BE2C (cell line): ENCODE results near the gene ARHGAP24.

ENCODE experiments used
- DNase-seq: peaks from one replicate; pipeline ENCODE4 v3.0.0-alpha.2; 2020
- H3K27me3 ChIP-seq: fragments of 250-450 bp; sonication (Bioruptor Pico); 2 replicates; pipeline ENCODE4 v1.5.1; 2020; ENCODE audit warnings: mild to moderate bottlenecking
- H3K36me3 ChIP-seq: fragments of 250-450 bp; sonication (Bioruptor Pico); 2 replicates; pipeline ENCODE4 v1.5.1; 2020; ENCODE audit warnings: mild to moderate bottlenecking
- H3K4me1 ChIP-seq: fragments of 250-450 bp; sonication (Bioruptor Pico); 2 replicates; pipeline ENCODE4 v1.5.1; 2020
- H3K4me3 ChIP-seq: 2 replicates; pipeline ENCODE4 v1.5.1; 2011; ENCODE audit warnings: low read depth, low read length
- H3K9me3 ChIP-seq: fragments of 250-450 bp; sonication (Bioruptor Pico); 2 replicates; pipeline ENCODE4 v1.5.1; 2020
- TF ChIP-seq, protein P1 (sequence below): IDR thresholded peaks from 2 replicates; pipeline ENCODE4 v1.5.1; 2012; ENCODE audit warnings: mild to moderate bottlenecking, low read depth, low read length

Gene ARHGAP24

DNA sequence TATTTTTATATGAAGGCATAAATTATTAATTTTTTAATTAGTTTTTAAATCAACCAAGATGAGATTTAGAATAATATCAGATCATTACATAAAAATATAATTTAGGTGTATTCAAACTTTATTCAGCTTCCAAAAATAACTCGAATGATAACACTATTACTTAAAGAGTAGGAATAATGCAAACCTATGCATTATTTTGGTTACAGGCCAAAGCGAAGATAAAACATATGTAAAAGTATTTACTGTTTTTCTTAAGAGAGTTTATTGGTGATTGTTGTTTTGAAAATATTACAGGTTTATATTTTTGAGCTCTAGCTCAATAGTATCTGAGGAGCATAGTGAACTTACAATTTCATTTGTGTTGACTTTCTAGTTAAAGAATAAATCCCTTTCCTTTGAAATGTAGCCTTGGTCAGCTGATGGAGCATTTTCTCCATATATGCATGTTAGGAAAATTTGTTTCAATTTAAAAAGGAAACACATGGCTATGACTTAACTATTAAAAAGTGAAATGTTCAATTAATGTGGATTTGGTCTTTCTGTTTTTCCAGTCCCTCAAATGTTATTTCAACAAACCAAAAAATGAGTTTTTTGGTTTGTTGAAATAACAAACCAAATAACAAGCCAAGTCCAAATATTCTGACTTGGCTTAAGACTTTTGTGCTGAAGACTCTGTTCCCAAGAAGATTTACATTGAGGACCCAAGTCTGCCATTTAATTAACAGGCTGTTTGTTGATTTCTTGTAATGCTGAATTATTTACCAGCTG is 346.9 kb downstream of the ARHGAP24 start:
- Histone ChIP-seq H3K4me3 (no peak overlapping the region), H3K9me3 (no peaks in the 10 kb centered on the region), H3K36me3 (no peaks in the 10 kb centered on the region), H3K4me1 (peaks cover 14% of the 10 kb centered on the region), H3K27me3 (no peaks in the 10 kb centered on the region)
- TF ChIP-seq, protein P1, sequence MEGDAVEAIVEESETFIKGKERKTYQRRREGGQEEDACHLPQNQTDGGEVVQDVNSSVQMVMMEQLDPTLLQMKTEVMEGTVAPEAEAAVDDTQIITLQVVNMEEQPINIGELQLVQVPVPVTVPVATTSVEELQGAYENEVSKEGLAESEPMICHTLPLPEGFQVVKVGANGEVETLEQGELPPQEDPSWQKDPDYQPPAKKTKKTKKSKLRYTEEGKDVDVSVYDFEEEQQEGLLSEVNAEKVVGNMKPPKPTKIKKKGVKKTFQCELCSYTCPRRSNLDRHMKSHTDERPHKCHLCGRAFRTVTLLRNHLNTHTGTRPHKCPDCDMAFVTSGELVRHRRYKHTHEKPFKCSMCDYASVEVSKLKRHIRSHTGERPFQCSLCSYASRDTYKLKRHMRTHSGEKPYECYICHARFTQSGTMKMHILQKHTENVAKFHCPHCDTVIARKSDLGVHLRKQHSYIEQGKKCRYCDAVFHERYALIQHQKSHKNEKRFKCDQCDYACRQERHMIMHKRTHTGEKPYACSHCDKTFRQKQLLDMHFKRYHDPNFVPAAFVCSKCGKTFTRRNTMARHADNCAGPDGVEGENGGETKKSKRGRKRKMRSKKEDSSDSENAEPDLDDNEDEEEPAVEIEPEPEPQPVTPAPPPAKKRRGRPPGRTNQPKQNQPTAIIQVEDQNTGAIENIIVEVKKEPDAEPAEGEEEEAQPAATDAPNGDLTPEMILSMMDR, result no peak
- no peak for DNase-seq

DNA sequence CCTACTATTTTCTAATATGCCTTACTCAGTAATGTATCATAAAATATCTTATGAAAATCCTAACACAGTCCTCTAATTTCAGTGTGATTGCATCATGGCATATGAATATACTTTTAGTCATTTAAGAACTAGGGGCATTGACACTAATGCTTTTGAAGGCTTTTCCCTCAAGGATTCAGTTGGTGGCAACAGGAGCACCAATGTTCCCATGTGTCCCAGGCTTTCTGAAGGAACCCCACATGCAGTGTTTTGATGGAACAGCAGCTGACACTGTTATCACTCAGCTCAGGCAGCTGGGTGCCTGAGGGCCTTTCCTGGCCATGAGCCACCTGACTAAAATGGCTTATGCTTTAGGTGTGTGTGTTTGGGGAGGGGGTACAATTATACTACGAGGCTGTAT is 348.3 kb downstream of the ARHGAP24 start:
- TF ChIP-seq, protein P1, result no peak
- Histone ChIP-seq H3K36me3 (no peaks in the 10 kb centered on the region), H3K27me3 (no peaks in the 10 kb centered on the region), H3K4me1 (peaks cover 14% of the 10 kb centered on the region), H3K4me3 (no peak overlapping the region), H3K9me3 (no peaks in the 10 kb centered on the region)
- peak; percentile 73 for DNase-seq

DNA sequence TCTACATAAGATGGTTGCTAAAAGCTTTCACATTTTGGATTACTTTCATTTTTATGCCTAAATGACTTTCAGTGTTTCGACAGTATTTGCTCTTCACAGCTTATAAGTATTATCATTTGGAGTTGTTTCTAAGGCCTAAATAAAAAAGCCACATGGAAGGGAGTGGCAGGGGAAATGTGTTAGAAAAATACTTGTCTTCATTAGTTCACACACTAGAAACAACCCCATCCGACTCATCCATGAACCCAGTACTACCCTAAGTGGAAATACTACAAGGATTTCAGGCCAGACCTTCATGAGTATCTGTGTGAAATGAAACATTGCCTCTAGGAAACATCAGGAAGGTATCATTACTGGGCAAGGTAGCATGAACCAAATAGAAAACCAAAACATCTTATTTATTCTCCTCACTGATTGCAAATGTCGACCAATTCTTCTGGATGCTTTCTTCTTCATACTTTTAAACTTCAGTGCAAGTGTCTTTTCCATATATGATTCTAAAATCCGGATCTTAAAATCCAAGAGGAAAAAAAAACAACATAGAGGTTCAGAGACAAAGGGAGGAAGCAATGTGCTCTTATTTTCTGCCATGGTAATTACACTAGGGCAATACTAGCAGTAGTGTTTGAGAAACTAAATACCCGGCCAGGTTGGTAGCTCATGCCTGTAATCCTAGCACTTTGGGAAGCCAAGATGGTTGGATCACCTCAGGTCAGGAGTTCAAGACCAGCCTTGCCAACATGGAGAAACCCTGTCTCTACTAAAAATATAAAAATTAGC is 349.4 kb downstream of the ARHGAP24 start:
- TF ChIP-seq, protein P1, result no peak
- no peaks in the 10 kb centered on the region for H3K9me3 ChIP-seq
- DNase-seq, result no peak

DNA sequence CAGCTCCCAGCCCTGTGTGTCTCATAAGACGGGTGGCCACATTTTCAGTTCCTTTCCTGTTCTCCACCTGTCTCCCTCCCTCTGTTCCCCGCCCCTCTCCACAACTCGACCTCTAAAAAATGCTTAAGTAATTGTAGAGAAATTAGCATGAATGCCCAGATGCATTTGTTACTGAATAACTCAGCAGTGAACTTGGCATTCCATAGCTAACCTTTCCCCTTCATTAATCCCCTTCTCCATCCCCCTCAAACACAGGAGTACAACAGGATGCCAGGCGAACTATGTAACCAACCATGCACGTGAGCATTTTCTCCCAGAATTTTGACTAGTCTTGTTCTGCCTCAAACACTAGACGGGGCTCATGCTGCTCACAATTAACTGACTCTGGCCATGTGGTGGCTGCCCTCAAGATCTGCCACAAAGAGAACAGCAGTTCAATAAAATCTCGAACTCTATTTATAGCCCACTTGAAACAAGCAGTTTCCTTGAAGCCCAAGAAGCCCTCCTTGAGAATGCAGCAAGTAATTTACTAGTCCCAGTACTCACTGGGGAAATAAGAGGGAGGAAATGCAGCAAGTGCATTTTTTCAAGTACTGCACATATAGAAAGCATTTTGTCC is 351.2 kb downstream of the ARHGAP24 start:
- Histone ChIP-seq H3K36me3 (no peaks in the 10 kb centered on the region), H3K9me3 (no peaks in the 10 kb centered on the region), H3K27me3 (no peaks in the 10 kb centered on the region), H3K4me3 (no peak overlapping the region), H3K4me1 (peaks cover 14% of the 10 kb centered on the region)
- TF ChIP-seq, protein P1, result peak; percentile 42
- peak; percentile 25 for DNase-seq

More for the DNA sequence above, 349.4 kb downstream of the ARHGAP24 start:
- Histone ChIP-seq H3K27me3 (no peaks in the 10 kb centered on the region), H3K36me3 (no peaks in the 10 kb centered on the region), H3K4me3 (no peak overlapping the region), H3K4me1 (peaks cover 14% of the 10 kb centered on the region)

DNA sequence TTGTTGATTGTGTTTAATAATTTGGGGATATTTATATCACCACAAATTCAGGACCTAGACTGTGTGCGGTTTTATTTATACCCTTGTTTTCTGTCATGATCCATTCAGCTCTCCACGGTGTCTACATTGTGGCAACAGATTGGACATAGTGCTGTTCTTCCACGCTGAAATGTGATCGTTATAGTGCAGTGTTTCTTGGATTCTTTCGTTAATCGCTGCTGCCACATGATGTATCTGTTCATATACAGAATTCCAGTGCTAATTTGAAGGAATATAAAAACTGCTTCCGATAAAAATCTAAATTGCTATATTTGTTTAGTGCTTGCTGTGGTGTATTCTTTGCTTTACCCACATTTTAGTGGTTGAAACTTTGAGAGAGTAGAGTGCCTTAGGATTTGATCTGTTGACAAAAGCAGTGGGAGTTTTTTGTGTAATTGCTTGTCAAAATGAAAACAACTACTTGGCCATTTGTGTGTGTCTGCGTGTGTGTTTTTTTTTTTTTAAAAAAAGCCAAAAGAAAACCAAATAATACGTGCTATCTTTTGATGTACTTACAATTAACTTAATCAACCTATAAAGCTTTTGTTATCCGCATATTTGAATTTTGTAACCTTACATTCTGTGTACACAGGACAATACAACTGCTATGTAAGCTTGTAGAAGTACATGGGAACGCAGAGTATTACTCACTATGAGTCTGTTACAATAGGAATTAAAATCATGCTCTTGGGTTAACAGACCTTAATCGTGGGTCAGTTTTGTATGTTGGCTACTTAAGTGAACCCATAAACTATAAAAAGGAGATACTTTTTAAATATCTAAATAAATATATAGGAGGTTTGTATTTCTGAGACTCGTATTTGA is 353.3 kb downstream of the ARHGAP24 start:
- no peaks in the 10 kb centered on the region for H3K36me3 ChIP-seq
- H3K27me3 ChIP-seq, result no peaks in the 10 kb centered on the region
- H3K4me3 ChIP-seq, result peak overlapping the region; percentile 59
- no peaks in the 10 kb centered on the region for H3K9me3 ChIP-seq
- TF ChIP-seq, protein P1, result no peak
- peaks cover 10% of the 10 kb centered on the region for H3K4me1 ChIP-seq
- DNase-seq, result no peak
